ENCODE results near the gene DEPDC5. TPM values are rescaled to one million over a fixed set of nuclear protein-coding genes. Genes with fewer than 3 reads are reported as not detected.

Gene DEPDC5
- total RNA-seq, 1 donor from 2014 or later = 28.7 TPM

- Histone ChIP-seq H3K27me3 (no peaks in the 10 kb centered on the region), H3K9me3 (no peaks in the 10 kb centered on the region), H3K27ac (peak overlapping the region; percentile 98), H3K4me3 (peak overlapping the region; percentile 92 to 99), H3K4me1 (peaks cover 37% of the 10 kb centered on the region), H3K36me3 (no peaks in the 10 kb centered on the region)
- intact Hi-C loops (cut with DNase I) = no loop called here
- DNase-seq (ENCODE audit: extremely low spot score in 2 of 2) = no peak
- TF ChIP-seq POLR2AphosphoS5 (IDR thresholded peaks at IDR 0.05; ENCODE audit: insufficient read depth in 1 of 2, low read depth in 1 of 2) = no peak
- no peak for TF ChIP-seq POLR2A (IDR thresholded peaks at IDR 0.05)
- TF ChIP-seq CTCF (IDR thresholded peaks at IDR 0.05) = no peak
Measured at GRCh38 chr22:31945971-31946680, 192.3 kb downstream of the DEPDC5 start.

- TF ChIP-seq POLR2A (IDR thresholded peaks at IDR 0.05) (no peak), POLR2AphosphoS5 (IDR thresholded peaks at IDR 0.05; ENCODE audit: insufficient read depth in 1 of 2, low read depth in 1 of 2) (peak in 1 of 2 donors; percentile 45), CTCF (IDR thresholded peaks at IDR 0.05) (peak in 2 of 3 experiments; percentile 22 to 46)
- H3K36me3 ChIP-seq = no peaks in the 10 kb centered on the region
- H3K4me3 ChIP-seq = no peak overlapping the region
- DNase-seq (ENCODE audit: extremely low spot score in 2 of 2) = no peak
- no peaks in the 10 kb centered on the region for H3K27me3 ChIP-seq
- H3K9me3 ChIP-seq = no peaks in the 10 kb centered on the region
- intact Hi-C loops (cut with DNase I) = no loop called here
- H3K27ac ChIP-seq = peak overlapping the region; percentile 98
- peaks cover 49% of the 10 kb centered on the region for H3K4me1 ChIP-seq
Measured at GRCh38 chr22:31947296-31947695, 193.5 kb downstream of the DEPDC5 start.

- H3K27ac ChIP-seq = no peak overlapping the region
- intact Hi-C loops (cut with DNase I) = no loop called here
- H3K4me1 ChIP-seq = peaks cover 56% of the 10 kb centered on the region
- H3K9me3 ChIP-seq = no peaks in the 10 kb centered on the region
- H3K4me3 ChIP-seq = no peak overlapping the region
- no peaks in the 10 kb centered on the region for H3K36me3 ChIP-seq
- DNase-seq (ENCODE audit: extremely low spot score in 2 of 2) = no peak
- TF ChIP-seq CTCF (IDR thresholded peaks at IDR 0.05) (no peak), POLR2A (IDR thresholded peaks at IDR 0.05) (no peak), POLR2AphosphoS5 (IDR thresholded peaks at IDR 0.05; ENCODE audit: insufficient read depth in 1 of 2, low read depth in 1 of 2) (no peak)
- no peaks in the 10 kb centered on the region for H3K27me3 ChIP-seq
Measured at GRCh38 chr22:31948002-31948401, 194.2 kb downstream of the DEPDC5 start.

- H3K27me3 ChIP-seq = no peaks in the 10 kb centered on the region
Measured at GRCh38 chr22:31950226-31950625, 196.4 kb downstream of the DEPDC5 start.

More at GRCh38 chr22:31950226-31950625, 196.4 kb downstream of the DEPDC5 start:
- Histone ChIP-seq H3K4me3 (no peak overlapping the region), H3K36me3 (no peaks in the 10 kb centered on the region), H3K9me3 (no peaks in the 10 kb centered on the region), H3K4me1 (peaks cover 70% of the 10 kb centered on the region), H3K27ac (peak overlapping the region; percentile 64)
- intact Hi-C loops (cut with DNase I) = no loop called here
- TF ChIP-seq CTCF (IDR thresholded peaks at IDR 0.05) (no peak), POLR2A (IDR thresholded peaks at IDR 0.05) (no peak), POLR2AphosphoS5 (IDR thresholded peaks at IDR 0.05; ENCODE audit: insufficient read depth in 1 of 2, low read depth in 1 of 2) (no peak)
- DNase-seq (ENCODE audit: extremely low spot score in 2 of 2) = no peak

Data from vagina (tissue), 2 donors.